WI38 (cell line): ENCODE data around the gene SSR4.

Experiments
- H3K4me3 ChIP-seq: 2 replicates; pipeline ENCODE4 v1.5.1; 2011; ENCODE audit warnings: low read depth, mild to moderate bottlenecking, control low read depth, low read length
- CTCF ChIP-seq: IDR thresholded peaks from 2 replicates; pipeline ENCODE4 v1.5.1; 2012; ENCODE audit warnings: low read depth, mild to moderate bottlenecking, control low read depth, low read length

SSR4 gene

GRCh38 chrX:153772316-153773217, 21.9 kb upstream of the SSR4 start:
- TF ChIP-seq CTCF = no peak
- H3K4me3 ChIP-seq = no peak overlapping the region

GRCh38 chrX:153773218-153773611, 21.3 kb upstream of the SSR4 start:
- H3K4me3 ChIP-seq = no peak overlapping the region
- no peak for TF ChIP-seq CTCF

DNA sequence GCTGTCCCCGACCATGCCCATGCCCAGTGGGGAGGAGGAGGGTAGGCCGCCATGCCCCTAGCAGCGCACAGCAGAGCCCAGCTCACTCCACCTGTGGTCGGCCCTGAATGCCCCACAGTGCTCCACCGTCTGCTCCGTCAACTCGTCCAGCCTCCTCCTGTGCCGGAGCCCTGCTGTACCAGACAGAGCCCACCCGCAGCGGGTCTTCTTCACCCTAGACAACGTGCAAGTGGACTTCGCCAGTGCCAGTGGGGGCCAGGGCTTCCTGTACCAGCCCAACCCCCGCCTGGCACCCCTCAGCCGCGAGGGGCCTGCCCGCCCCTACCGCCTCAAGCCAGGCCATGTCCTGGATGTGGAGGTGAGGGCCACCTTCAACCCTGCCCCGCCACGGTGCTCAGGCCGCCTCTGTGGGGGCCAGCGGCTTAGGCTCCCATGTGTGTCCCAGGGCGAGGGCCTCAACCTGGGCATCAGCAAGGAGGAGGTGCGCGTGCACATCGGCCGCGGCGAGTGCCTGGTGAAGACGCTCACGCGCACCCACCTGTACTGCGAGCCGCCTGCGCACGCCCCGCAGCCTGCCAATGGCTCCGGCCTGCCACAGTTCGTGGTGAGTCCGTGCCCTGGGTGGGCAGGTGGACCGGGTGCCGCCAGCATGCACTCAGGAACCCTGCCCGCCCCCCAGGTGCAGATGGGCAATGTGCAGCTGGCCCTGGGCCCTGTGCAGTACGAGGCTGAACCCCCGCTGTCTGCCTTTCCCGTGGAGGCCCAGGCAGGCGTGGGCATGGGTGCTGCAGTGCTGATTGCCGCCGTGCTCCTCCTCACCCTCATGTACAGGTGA, 20.5 kb upstream of the SSR4 start:
- H3K4me3 ChIP-seq = no peak overlapping the region
- no peak for TF ChIP-seq CTCF

DNA sequence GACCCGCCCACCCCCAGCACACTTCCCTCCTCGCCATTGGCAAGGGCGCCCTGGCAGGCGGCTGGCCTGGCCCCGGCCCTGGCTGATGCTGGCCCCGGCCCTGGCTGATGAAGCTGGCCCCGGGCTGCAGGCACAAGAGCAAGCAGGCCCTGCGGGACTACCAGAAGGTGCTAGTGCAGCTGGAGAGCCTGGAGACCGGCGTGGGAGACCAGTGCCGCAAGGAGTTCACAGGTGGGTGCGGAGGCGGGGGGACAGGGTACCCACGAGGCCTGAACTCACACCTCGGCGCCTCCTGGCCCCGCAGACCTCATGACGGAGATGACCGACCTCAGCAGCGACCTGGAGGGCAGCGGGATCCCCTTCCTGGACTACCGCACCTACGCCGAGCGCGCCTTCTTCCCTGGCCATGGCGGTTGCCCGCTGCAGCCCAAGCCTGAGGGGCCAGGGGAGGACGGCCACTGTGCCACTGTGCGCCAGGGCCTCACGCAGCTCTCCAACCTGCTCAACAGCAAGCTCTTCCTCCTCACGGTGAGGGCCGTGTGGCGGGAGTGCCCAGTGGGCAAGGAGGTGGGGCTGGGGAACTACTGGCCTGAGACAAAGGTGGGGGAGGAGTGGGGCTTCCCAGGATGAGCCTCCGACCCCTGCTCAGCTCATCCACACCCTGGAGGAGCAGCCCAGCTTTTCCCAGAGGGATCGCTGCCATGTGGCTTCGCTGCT, 19.7 kb upstream of the SSR4 start:
- no peak for TF ChIP-seq CTCF
- H3K4me3 ChIP-seq = no peak overlapping the region

- TF ChIP-seq CTCF = no peak
- H3K4me3 ChIP-seq = no peak overlapping the region
These were observed 19.0 kb upstream of the SSR4 start for GRCh38 chrX:153775293-153776119.

DNA sequence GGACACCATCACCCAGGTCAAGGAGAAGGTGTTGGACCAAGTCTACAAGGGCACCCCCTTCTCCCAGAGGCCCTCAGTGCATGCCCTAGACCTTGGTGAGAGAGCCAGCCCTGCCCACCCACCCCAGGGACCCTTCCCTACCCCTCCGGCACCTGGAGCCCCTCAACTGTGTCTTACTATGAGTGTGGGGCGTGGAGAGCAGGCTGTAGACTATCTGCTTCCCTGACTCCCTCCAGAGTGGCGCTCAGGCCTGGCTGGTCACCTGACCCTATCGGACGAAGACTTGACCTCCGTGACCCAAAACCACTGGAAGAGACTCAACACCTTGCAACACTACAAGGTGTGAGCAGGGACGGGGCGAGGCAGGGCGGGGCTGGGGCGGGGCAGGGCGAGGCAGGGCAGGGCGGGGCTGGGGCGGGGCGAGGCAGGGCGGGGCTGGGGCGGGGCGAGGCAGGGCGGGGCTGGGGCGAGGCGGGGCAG, 18.3 kb upstream of the SSR4 start:
- TF ChIP-seq CTCF = no peak

More for the DNA sequence above, 18.3 kb upstream of the SSR4 start:
- no peak overlapping the region for H3K4me3 ChIP-seq
